Measurements from ENCODE around the gene FAAH. TPM values are rescaled to one million over a fixed set of nuclear protein-coding genes. Genes with fewer than 3 reads are reported as not detected.

The FAAH gene
- total and polyA plus RNA-seq, 2 of the 4 experiments (the other 2 are of a cell fraction), result under 0.01 to 0.19 TPM

DNA sequence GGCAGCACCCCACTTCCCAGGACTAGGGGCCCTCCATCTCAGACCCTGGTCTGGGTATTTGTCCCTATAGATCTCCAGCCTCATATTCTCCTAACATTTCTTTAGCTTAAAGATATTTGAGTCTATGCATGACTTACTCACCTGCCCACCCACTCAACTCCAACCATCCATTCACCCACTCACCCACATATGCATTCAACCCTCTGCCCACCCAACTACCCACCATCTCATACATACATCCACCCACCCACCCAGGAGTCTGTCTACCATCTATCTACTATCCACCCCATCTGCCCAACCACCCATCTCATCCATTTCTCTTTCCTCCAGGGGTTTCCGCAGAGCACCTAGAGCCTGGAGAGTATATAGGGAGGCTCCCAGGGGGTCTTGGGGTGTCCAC is 42.7 kb downstream of the FAAH start:
- Histone ChIP-seq H2AK5ac (ENCODE audit: low read depth, low read length) (no peak overlapping the region), H3K9me3 (ENCODE audit: control insufficient read depth, insufficient read depth, low read length) (no peaks in the 10 kb centered on the region), H3K27ac (ENCODE audit: insufficient read depth, low read length) (no peak overlapping the region), H2BK120ac (ENCODE audit: low read depth, low read length) (no peak overlapping the region), H2AK9ac (replicated peaks; ENCODE audit: low read depth, low read length, poor library complexity) (no peak overlapping the region), H3K56ac (ENCODE audit: extremely low read depth, insufficient read depth, low read length) (no peak overlapping the region), H4K20me1 (ENCODE audit: insufficient read depth, low read length) (no peaks in the 10 kb centered on the region), H2BK20ac (ENCODE audit: low read depth, low read length) (no peak overlapping the region), H4K5ac (ENCODE audit: low read depth, low read length) (no peak overlapping the region), H3K4me2 (ENCODE audit: low read depth, low read length) (no peak overlapping the region), H3K18ac (ENCODE audit: low read depth, low read length) (no peak overlapping the region), H3K79me1 (ENCODE audit: low read depth in 1 of 2, low read length in 2 of 2) (no peaks in the 10 kb centered on the region), H3K36me3 (ENCODE audit: control insufficient read depth, insufficient read depth, low read length) (no peaks in the 10 kb centered on the region), H2BK5ac (ENCODE audit: low read depth, low read length, poor library complexity, severe bottlenecking) (no peak overlapping the region), H3K9me1 (ENCODE audit: insufficient read depth, low read length) (no peaks in the 10 kb centered on the region), H4K8ac (ENCODE audit: low read depth in 2 of 2, low read length in 2 of 2) (no peak overlapping the region), H2BK15ac (ENCODE audit: low read depth, low read length) (no peak overlapping the region), H3K14ac (replicated peaks; ENCODE audit: low read depth, low read length) (no peak overlapping the region), H4K91ac (ENCODE audit: insufficient read depth, low read depth, low read length) (no peak overlapping the region), H3K9ac (ENCODE audit: low read depth, low read length) (no peak overlapping the region), H2AFZ (replicated peaks; ENCODE audit: low read length, poor library complexity) (no peak overlapping the region), H3K4ac (ENCODE audit: low read depth, low read length) (no peak overlapping the region), H3K4me1 (ENCODE audit: control insufficient read depth, insufficient read depth, low read length) (no peaks in the 10 kb centered on the region), H3K27me3 (ENCODE audit: control insufficient read depth, insufficient read depth, low read length) (peaks cover 40% of the 10 kb centered on the region), H3K4me3 (ENCODE audit: insufficient read depth, low read depth, low read length) (no peak overlapping the region), H3K23ac (ENCODE audit: low read depth, low read length) (no peak overlapping the region)
- in situ Hi-C loops (cut with MboI; ENCODE audit: low sequenced_read_pairs), result no loop called here
- ChIA-PET CTCF (no interaction called here), POLR2A (ENCODE audit: unreplicated experiment) (no interaction called here)
- dilution Hi-C loops (cut with HindIII; ENCODE audit: low sequenced_read_pairs, unreplicated experiment), result no loop called here
- no peak for DNase-seq
- BruUV-seq (replicated peaks), result no TSS peak
- TF ChIP-seq BHLHE40 (IDR thresholded peaks at IDR 0.05; ENCODE audit: low read depth, low read length) (no peak), NFE2L2 (IDR thresholded peaks at IDR 0.05; ENCODE audit: low read depth, low read length) (no peak)
- TF ChIP-seq, protein P1, sequence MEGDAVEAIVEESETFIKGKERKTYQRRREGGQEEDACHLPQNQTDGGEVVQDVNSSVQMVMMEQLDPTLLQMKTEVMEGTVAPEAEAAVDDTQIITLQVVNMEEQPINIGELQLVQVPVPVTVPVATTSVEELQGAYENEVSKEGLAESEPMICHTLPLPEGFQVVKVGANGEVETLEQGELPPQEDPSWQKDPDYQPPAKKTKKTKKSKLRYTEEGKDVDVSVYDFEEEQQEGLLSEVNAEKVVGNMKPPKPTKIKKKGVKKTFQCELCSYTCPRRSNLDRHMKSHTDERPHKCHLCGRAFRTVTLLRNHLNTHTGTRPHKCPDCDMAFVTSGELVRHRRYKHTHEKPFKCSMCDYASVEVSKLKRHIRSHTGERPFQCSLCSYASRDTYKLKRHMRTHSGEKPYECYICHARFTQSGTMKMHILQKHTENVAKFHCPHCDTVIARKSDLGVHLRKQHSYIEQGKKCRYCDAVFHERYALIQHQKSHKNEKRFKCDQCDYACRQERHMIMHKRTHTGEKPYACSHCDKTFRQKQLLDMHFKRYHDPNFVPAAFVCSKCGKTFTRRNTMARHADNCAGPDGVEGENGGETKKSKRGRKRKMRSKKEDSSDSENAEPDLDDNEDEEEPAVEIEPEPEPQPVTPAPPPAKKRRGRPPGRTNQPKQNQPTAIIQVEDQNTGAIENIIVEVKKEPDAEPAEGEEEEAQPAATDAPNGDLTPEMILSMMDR (conservative IDR thresholded peaks at IDR 0.05; ENCODE audit: low read depth, low read length), result no peak
- no CpG with 5 or more reads among the region's 1 CpG for WGBS, 2 experiments (ENCODE audit: extremely low coverage in 2 of 2, insufficient read length in 1 of 2)
- intact Hi-C loops (cut with micrococcal nuclease), result no loop called here
- ATAC-seq (ENCODE audit: low read depth), result no peak
